H1 (cell line): ENCODE results near the gene POU2F2. TPM values are rescaled to one million over a fixed set of nuclear protein-coding genes. Genes with fewer than 3 reads are reported as not detected.

ENCODE experiments used
- BRCA1 ChIP-seq: IDR thresholded peaks from 2 replicates; pipeline ENCODE4 v1.6.1; 2012; ENCODE audit warnings: low read depth, low read length, improper control_type of control experiment
- EGR1 ChIP-seq: IDR thresholded peaks from 2 replicates; pipeline ENCODE4 v1.6.1; 2011; ENCODE audit warnings: low read depth, low read length, borderline replicate concordance
- KDM4A ChIP-seq: IDR thresholded peaks from one replicate; pipeline ENCODE4 v1.7.1; 2012; ENCODE audit warnings: low read depth, mild to moderate bottlenecking, moderate library complexity, low read length, inconsistent platforms; ENCODE audit not compliant: severe bottlenecking
- POU5F1 ChIP-seq: IDR thresholded peaks from 2 replicates; pipeline ENCODE4 v1.6.1; 2011; ENCODE audit warnings: low read depth, mild to moderate bottlenecking, low read length, moderate library complexity
- TAF7 ChIP-seq: optimal IDR thresholded peaks from 2 replicates; pipeline ENCODE3; 2011; ENCODE audit warnings: low read depth, mild to moderate bottlenecking, inconsistent platforms, low read length, moderate library complexity, borderline replicate concordance
- TBP ChIP-seq: IDR thresholded peaks from 2 replicates; pipeline ENCODE4 v1.6.1; 2011; ENCODE audit warnings: low read depth, low read length, improper control_type of control experiment
- polyA plus RNA-seq, 7 experiments: library from polyadenylated mRNA; depleted of rRNA in 3 of 7; stranded (reverse) in 5 of 7; unstranded in 2 of 7; fragments of >200 nt in 5 of 7; fragments of 200-250 nt in 2 of 7; gene quantifications; 1 replicate in 5 of 7; 2 replicates in 1 of 7; 4 replicates in 1 of 7; pipeline versions ENCODE4 v1.2.1 to v1.2.3, GENCODE V29; 2011 to 2013; ENCODE audit warnings: missing spikeins in 2 of 7, mixed read lengths in 2 of 7
- total RNA-seq: library from RNA; stranded (reverse); fragmentation: NEBNext Ultra II Directional; extraction: Animal tissue kit (Norgen Biotek cat#: 25700); gene quantifications from 2 replicates; pipeline ENCODE4 v1.2.1, GENCODE V29; 2021

POU2F2 gene
- total and polyA plus RNA-seq, 2 of the 8 experiments (the other 6 are each of a cell fraction or from before 2014, with no cell fraction given), result 5.0 to 6.1 TPM

DNA sequence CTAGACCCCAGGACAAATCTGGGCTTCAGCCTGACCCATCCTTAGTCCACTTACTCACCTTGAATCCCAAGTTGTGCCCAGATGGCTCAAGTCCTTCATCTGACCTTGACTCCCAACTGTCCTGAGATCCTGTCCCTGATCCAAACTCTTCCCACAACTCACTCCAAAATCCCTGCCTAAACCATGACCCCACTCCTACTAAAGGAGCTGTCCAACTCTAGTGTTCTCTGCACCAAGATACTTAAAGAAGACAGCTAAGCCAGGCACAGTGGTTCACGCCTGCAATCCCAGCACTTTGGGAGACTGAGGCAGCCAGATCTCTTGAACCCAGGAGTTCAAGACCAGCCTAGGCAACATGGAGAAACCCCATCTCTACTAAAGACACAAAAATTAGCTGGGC lies 8.5 kb downstream of the POU2F2 start (continued):
- no peak for TF ChIP-seq EGR1
- TF ChIP-seq TBP, result no peak
- no peak for TF ChIP-seq KDM4A
- no peak for TF ChIP-seq TAF7
- TF ChIP-seq BRCA1, result no peak
- no peak for TF ChIP-seq POU5F1
